H1 (cell line): ENCODE results near the gene BCL11A. TPM values are rescaled to one million over a fixed set of nuclear protein-coding genes. Genes with fewer than 3 reads are reported as not detected.

Source experiments
- CTCF ChIA-PET: fragments of 300-600 bp; sonication (Branson Sonifier 250); formaldehyde crosslinking; loops from one replicate; lab custom pipeline; 2021; ENCODE audit not compliant: partially characterized antibody; lab: Charles Lee
- POLR2A ChIA-PET: fragments of 300-600 bp; sonication (Branson Sonifier 250); formaldehyde crosslinking; loops from one replicate; lab custom pipeline; 2021; ENCODE audit warnings: inconsistent platforms; ENCODE audit not compliant: partially characterized antibody; lab: Charles Lee
- DNase-seq, 2 experiments: peaks; one replicate each; pipeline versions ENCODE4 v3.0.0 to v3.0.0-alpha.2; 2010 to 2022; ENCODE audit warnings: low spot score in 2 of 2, low read depth in 1 of 2, mixed read lengths in 1 of 2
- FAIRE-seq: peaks from 2 replicates; lab custom pipeline; 2011; peaks lifted over from hg19 to GRCh38; lab: Jason Lieb, UNC
- H2AFZ ChIP-seq: 2 replicates; pipeline ENCODE4 v1.8.1; 2012; ENCODE audit warnings: low read length, inconsistent platforms
- H2AK5ac ChIP-seq: 2 replicates; pipeline ENCODE4 v1.6.1; 2013; ENCODE audit warnings: low read depth, low read length
- H2BK120ac ChIP-seq: replicated peaks from 2 replicates; pipeline ENCODE3; 2013; ENCODE audit warnings: low read depth, low read length, inconsistent platforms
- H2BK12ac ChIP-seq: 2 replicates; pipeline ENCODE4 v1.6.1; 2013; ENCODE audit warnings: low read depth, low read length
- H2BK15ac ChIP-seq: 2 replicates; pipeline ENCODE4 v1.6.1; 2013; ENCODE audit warnings: low read length
- H2BK20ac ChIP-seq: 2 replicates; pipeline ENCODE4 v1.6.1; 2013; ENCODE audit warnings: low read length
- H2BK5ac ChIP-seq: 2 replicates; pipeline ENCODE4 v1.6.1; 2013; ENCODE audit warnings: low read depth, low read length
- H3K14ac ChIP-seq: 2 replicates; pipeline ENCODE4 v1.6.1; 2013; ENCODE audit warnings: inconsistent platforms; ENCODE audit not compliant: insufficient read length
- H3K18ac ChIP-seq: 2 replicates; pipeline ENCODE4 v1.6.1; 2013; ENCODE audit warnings: low read length; ENCODE audit errors: extremely low read depth
- H3K23ac ChIP-seq: 2 replicates; pipeline ENCODE4 v1.6.1; 2013; ENCODE audit warnings: inconsistent platforms; ENCODE audit not compliant: insufficient read length
- H3K23me2 ChIP-seq: 2 replicates; pipeline ENCODE4 v1.6.1; 2013; ENCODE audit warnings: low read depth, low read length
- H3K27ac ChIP-seq: 2 replicates; pipeline ENCODE4 v1.6.1; 2011; ENCODE audit warnings: low read depth, low read length, inconsistent platforms
- H3K27me3 ChIP-seq, 4 experiments: replicated peaks in 1 of 4; 1 replicate in 1 of 4; 2 replicates in 3 of 4; pipeline versions ENCODE4 v1.6.1 to v1.8.1; 2011 to 2013; ENCODE audit warnings: low read length in 3 of 4, mild to moderate bottlenecking in 3 of 4, inconsistent platforms in 2 of 4, mixed read lengths in 2 of 4, moderate library complexity in 1 of 4; ENCODE audit not compliant: control insufficient read depth in 3 of 4, insufficient read depth in 3 of 4; ENCODE audit errors: extremely low read depth in 1 of 4
- H3K36me3 ChIP-seq, 4 experiments: 2 replicates each; pipeline versions ENCODE4 v1.6.1 to v1.8.1; 2011 to 2013; ENCODE audit warnings: mild to moderate bottlenecking in 4 of 4, low read length in 3 of 4, moderate library complexity in 2 of 4, control low read depth in 1 of 4, inconsistent platforms in 1 of 4; ENCODE audit not compliant: insufficient read depth in 4 of 4, control insufficient read depth in 2 of 4
- H3K4ac ChIP-seq: replicated peaks from 2 replicates; pipeline ENCODE3; 2013; ENCODE audit warnings: low read length, low read depth, mixed read lengths, inconsistent platforms; ENCODE audit not compliant: insufficient read length
- H3K4me1 ChIP-seq, 4 experiments: replicated peaks in 1 of 4; 1 replicate in 1 of 4; 2 replicates in 3 of 4; pipeline versions ENCODE4 v1.6.1 to v1.8.1; 2011 to 2013; ENCODE audit warnings: low read length in 3 of 4, inconsistent platforms in 2 of 4, mixed read lengths in 1 of 4; ENCODE audit not compliant: insufficient read depth in 4 of 4, control insufficient read depth in 3 of 4
- H3K4me2 ChIP-seq, 2 experiments: 2 replicates each; pipeline versions ENCODE4 v1.6.1 to v1.8.1; 2011 to 2013; ENCODE audit warnings: low read depth in 2 of 2, low read length in 2 of 2, control low read depth in 1 of 2, inconsistent platforms in 1 of 2, mild to moderate bottlenecking in 1 of 2; ENCODE audit not compliant: insufficient read depth in 1 of 2
- H3K4me3 ChIP-seq, 4 experiments: fragments of 200-600, 300-600 bp in 1 of 4; sonication (generic), shearing (Covaris generic), sonication (Bioruptor Twin) in 1 of 4; 2 replicates each; pipeline versions ENCODE4 v1.5.1 to v1.8.1; 2011 to 2016; ENCODE audit warnings: low read length in 4 of 4, low read depth in 3 of 4, control low read depth in 2 of 4, inconsistent platforms in 2 of 4, mild to moderate bottlenecking in 2 of 4, mixed read lengths in 1 of 4, moderate library complexity in 1 of 4; ENCODE audit not compliant: insufficient read depth in 2 of 4; ENCODE audit errors: extremely low read depth in 1 of 4
- H3K56ac ChIP-seq: replicated peaks from 2 replicates; pipeline ENCODE3; 2013; ENCODE audit warnings: low read depth, mild to moderate bottlenecking, mixed read lengths, low read length, inconsistent platforms; ENCODE audit not compliant: insufficient read length
- H3K79me1 ChIP-seq: 2 replicates; pipeline ENCODE4 v1.6.1; 2013; ENCODE audit warnings: low read depth, low read length, control low read depth
- H3K79me2 ChIP-seq, 2 experiments: 2 replicates each; pipeline versions ENCODE4 v1.6.1 to v1.8.1; 2012 to 2013; ENCODE audit warnings: low read length in 2 of 2, mild to moderate bottlenecking in 2 of 2, inconsistent platforms in 1 of 2; ENCODE audit not compliant: insufficient read depth in 2 of 2, control insufficient read depth in 1 of 2
- H3K9ac ChIP-seq, 4 experiments: replicated peaks in 1 of 4; 1 replicate in 1 of 4; 2 replicates in 3 of 4; pipeline versions ENCODE4 v1.6.1 to v1.8.1; 2011 to 2013; ENCODE audit warnings: low read depth in 3 of 4, low read length in 3 of 4, control low read depth in 2 of 4, mild to moderate bottlenecking in 2 of 4, moderate library complexity in 2 of 4, inconsistent platforms in 1 of 4; ENCODE audit errors: extremely low read depth in 1 of 4
- H3K9me3 ChIP-seq, 2 experiments: 2 replicates each; pipeline versions ENCODE4 v1.6.1 to v1.8.1; 2012 to 2013; ENCODE audit warnings: mild to moderate bottlenecking in 2 of 2, moderate library complexity in 2 of 2, control low read depth in 1 of 2, inconsistent platforms in 1 of 2, low read depth in 1 of 2, low read length in 1 of 2, mixed read lengths in 1 of 2; ENCODE audit not compliant: insufficient read depth in 2 of 2
- H4K20me1 ChIP-seq, 2 experiments: replicated peaks in 1 of 2; 2 replicates each; pipeline versions ENCODE3 to v1.8.1; 2011 to 2013; ENCODE audit warnings: inconsistent platforms in 2 of 2, low read length in 2 of 2, mild to moderate bottlenecking in 1 of 2; ENCODE audit not compliant: insufficient read depth in 2 of 2, control insufficient read depth in 1 of 2
- H4K5ac ChIP-seq: 2 replicates; pipeline ENCODE4 v1.6.1; 2013; ENCODE audit warnings: low read length, low read depth, mixed read lengths, inconsistent platforms; ENCODE audit not compliant: insufficient read length
- H4K8ac ChIP-seq: 2 replicates; pipeline ENCODE4 v1.8.0; 2013; ENCODE audit warnings: mild to moderate bottlenecking, moderate library complexity, low read length, inconsistent platforms; ENCODE audit not compliant: insufficient read depth; ENCODE audit errors: extremely low read depth
- H4K91ac ChIP-seq: replicated peaks from 2 replicates; pipeline ENCODE3; 2013; ENCODE audit warnings: low read length, mixed read lengths, inconsistent platforms; ENCODE audit not compliant: insufficient read length
- POLR2A ChIP-seq, 2 experiments: IDR thresholded peaks; 1 replicate in 1 of 2; 2 replicates in 1 of 2; pipeline ENCODE4 v1.6.1; 2011; ENCODE audit warnings: low read depth in 2 of 2, low read length in 2 of 2, mild to moderate bottlenecking in 2 of 2; ENCODE audit errors: control extremely low read depth in 1 of 2
- RNF2 ChIP-seq: fragments of 200-900, 300-1000 bp; sonication (generic); IDR thresholded peaks from 2 replicates; pipeline ENCODE4 v1.7.1; 2016; ENCODE audit warnings: borderline replicate concordance, low read depth, mild to moderate bottlenecking, antibody characterized with exemption, low read length; ENCODE audit not compliant: poor library complexity, severe bottlenecking; ENCODE audit errors: missing control alignments
- SIN3A ChIP-seq, 2 experiments: IDR thresholded peaks in 1 of 2; conservative IDR thresholded peaks in 1 of 2; 2 replicates each; pipeline ENCODE4 v1.6.1; 2011 to 2012; ENCODE audit warnings: low read length in 2 of 2, improper control_type of control experiment in 1 of 2, low read depth in 1 of 2, mild to moderate bottlenecking in 1 of 2
- WGBS, 2 experiments: shearing (Covaris generic) in 1 of 2; methylation state at CpG; one replicate each; pipeline versions ENCODE4 v1.1.6 to v1.1.7; 2013 to 2015; ENCODE audit warnings: low lambda C conversion rate in 2 of 2, mixed read lengths in 2 of 2, inconsistent platforms in 1 of 2, low coverage in 1 of 2, missing lambda C conversion rate in 1 of 2; ENCODE audit not compliant: insufficient replicate concordance in 2 of 2, insufficient coverage in 1 of 2, insufficient read length in 1 of 2; ENCODE audit errors: extremely low coverage in 1 of 2, missing lambda C conversion rate in 1 of 2; 5-methylcytosine and 5-hydroxymethylcytosine counted together
- polyA plus RNA-seq, 7 experiments: library from polyadenylated mRNA; depleted of rRNA in 3 of 7; stranded (reverse) in 5 of 7; unstranded in 2 of 7; fragments of >200 nt in 5 of 7; fragments of 200-250 nt in 2 of 7; gene quantifications; 1 replicate in 5 of 7; 2 replicates in 1 of 7; 4 replicates in 1 of 7; pipeline versions ENCODE4 v1.2.1 to v1.2.3, GENCODE V29; 2011 to 2013; ENCODE audit warnings: missing spikeins in 2 of 7, mixed read lengths in 2 of 7
- total RNA-seq: library from RNA; stranded (reverse); fragmentation: NEBNext Ultra II Directional; extraction: Animal tissue kit (Norgen Biotek cat#: 25700); gene quantifications from 2 replicates; pipeline ENCODE4 v1.2.1, GENCODE V29; 2021

The BCL11A gene
- total and polyA plus RNA-seq, 2 of the 8 experiments (the other 6 are each of a cell fraction or from before 2014, with no cell fraction given) = 11.9 to 59.3 TPM

DNA sequence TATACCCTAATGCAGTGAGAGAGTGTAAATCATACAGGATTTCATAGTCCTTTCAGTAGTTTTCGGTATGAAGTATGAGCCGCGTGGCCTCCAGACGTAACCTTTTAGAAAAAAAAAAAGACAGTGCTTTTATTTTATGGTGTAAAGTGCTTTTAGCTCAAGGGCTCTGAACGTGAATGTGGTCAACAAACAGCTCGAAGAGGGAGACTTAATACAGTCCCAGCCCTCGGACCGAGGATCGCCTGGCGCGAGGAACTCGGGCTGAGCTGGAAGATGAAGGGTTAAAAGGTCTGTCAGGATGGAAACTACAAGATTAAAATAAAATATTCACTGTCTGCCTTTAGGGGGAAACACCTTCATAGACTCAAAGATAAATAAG, 4.0 kb upstream of the BCL11A start:
- H3K79me2 ChIP-seq = peaks cover 0 to 6% of the 10 kb centered on the region in 2 experiments; a peak in 3 of 4 replicates
- peaks cover 0 to 1% (median 0%) of the 10 kb centered on the region in 4 experiments; a peak in 1 of 7 replicates for H3K27me3 ChIP-seq
- H3K79me1 ChIP-seq = no peaks in the 10 kb centered on the region
- WGBS, 2 experiments = 2% methylated on average over 12 of the region's 12 CpGs; no CpG with 5 or more reads in 1 of the 2 experiments
- ChIA-PET POLR2A (interaction anchor here (0.6 to 2.9 kb wide), 3 partner anchors 8 to 43 kb away, joined by 3 to 13 read pairs (median 4); no protein-coding TSS in a partner anchor), CTCF (interaction anchor here (0.5 to 17.2 kb wide), 9 partner anchors 9 to 1576 kb away, joined by 3 to 240 read pairs (median 6); no protein-coding TSS in a partner anchor)
- H2BK120ac ChIP-seq = no peak overlapping the region
- peak overlapping the region; percentile 55 to 96 (median 79); a peak in 7 of 8 replicates for H3K4me3 ChIP-seq
- peaks cover 30% of the 10 kb centered on the region for H3K23me2 ChIP-seq
- H3K9me3 ChIP-seq = no peaks in the 10 kb centered on the region
- no peaks in the 10 kb centered on the region for H4K20me1 ChIP-seq
- peaks cover 0 to 7% (median 1%) of the 10 kb centered on the region in 4 experiments; a peak in 4 of 7 replicates for H3K4me1 ChIP-seq
- no peak overlapping the region for H2BK5ac ChIP-seq
- no peak overlapping the region for H4K5ac ChIP-seq
- no peak overlapping the region for H2AK5ac ChIP-seq
- FAIRE-seq (no peak), DNase-seq (no peak)
- H3K4me2 ChIP-seq = peak overlapping the region; percentile 97 to 99
- H2BK12ac ChIP-seq = no peak overlapping the region
- H2BK15ac ChIP-seq = no peak overlapping the region
- H3K27ac ChIP-seq = no peak overlapping the region
- H3K9ac ChIP-seq = no peak overlapping the region
- no peak overlapping the region for H3K4ac ChIP-seq
- no peak overlapping the region for H3K14ac ChIP-seq
- H2AFZ ChIP-seq = no peak overlapping the region
- H3K23ac ChIP-seq = no peak overlapping the region
- no peaks in the 10 kb centered on the region for H3K36me3 ChIP-seq
- H4K8ac ChIP-seq = no peak overlapping the region
- no peak overlapping the region for H4K91ac ChIP-seq
- no peak overlapping the region for H3K56ac ChIP-seq
- TF ChIP-seq SIN3A (conservative IDR thresholded peaks at IDR 0.05 in 1 of 2, IDR thresholded peaks at IDR 0.05 in 1 of 2; ENCODE audit: low read depth in 1 of 2, low read length in 2 of 2) (0 out of 4 replicates have a peak, but pooled peaks of 1 of the 2 experiments have one; percentile 19), POLR2A (IDR thresholded peaks at IDR 0.05; ENCODE audit: control extremely low read depth in 1 of 2, low read depth in 2 of 2, low read length in 2 of 2) (no peak), RNF2 (no peak)
- TF ChIP-seq, all 59 proteins: peak for 1
- Histone ChIP-seq H3K18ac (no peak overlapping the region), H2BK20ac (no peak overlapping the region)
